NK-92 (cell line): ENCODE measurements around the gene EMILIN2.

ENCODE experiments used
- DNase-seq: peaks from one replicate; lab custom pipeline; 2025; ENCODE audit not compliant: unreplicated experiment; lab: John Stamatoyannopoulos, UW

The EMILIN2 gene

DNA sequence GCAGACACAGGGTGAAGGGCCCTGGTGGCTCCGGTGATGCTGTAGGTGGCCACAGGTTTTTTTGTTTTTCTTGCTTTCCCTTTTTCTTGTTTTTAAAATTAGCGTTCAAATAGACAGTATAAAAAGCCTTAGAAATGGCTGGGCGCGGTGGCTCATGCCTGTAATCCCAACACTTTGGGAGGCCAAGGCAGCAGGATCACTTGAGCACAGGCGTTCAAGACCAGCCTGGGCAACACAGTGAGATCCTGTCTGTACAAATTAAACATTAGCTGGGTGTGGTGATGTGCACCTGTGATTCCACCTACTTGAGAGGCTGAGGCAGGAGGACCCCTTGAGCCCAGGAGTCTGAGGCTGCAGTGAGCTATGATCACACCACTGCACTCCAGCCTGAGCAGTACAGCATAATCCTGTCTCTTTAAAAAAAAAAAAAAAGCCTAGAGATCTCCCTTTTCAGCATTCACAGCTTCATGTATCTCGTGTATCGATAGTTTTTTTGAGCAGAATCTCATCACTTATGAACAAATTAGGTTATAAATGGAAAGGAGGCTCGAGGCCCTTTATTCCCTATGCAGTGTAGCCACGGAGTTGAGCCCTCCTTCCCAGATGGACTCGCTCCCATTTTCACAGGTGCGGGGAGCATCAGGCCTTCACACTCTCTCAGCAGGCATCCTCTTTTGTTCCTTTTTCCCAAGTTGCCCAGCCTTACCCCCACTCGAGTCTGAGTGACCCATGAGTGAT is 50.8 kb downstream of the EMILIN2 start:
- DNase-seq = no peak

DNA sequence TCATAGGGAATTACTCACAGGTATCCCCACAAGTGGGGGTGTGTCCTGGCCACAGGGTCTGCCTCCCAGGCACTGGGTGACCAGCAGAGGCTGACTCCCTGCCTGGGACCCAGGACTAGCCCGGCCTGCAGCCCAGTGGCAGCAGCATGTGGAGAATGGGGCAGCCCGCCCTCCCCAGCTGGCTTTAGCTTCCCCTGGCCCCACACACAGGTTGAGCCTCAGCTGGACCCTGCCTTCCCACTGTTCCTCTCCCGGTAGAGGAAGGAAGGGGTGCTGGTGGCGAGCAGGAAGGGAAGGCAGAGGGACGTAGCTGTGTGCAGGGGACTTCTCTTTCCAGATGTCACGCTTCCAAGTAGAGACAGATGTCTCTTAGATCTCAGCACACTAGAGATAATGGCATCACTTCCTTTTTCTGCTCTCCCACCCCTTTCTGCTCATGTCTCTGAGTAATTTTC is 51.4 kb downstream of the EMILIN2 start:
- DNase-seq = no peak

DNA sequence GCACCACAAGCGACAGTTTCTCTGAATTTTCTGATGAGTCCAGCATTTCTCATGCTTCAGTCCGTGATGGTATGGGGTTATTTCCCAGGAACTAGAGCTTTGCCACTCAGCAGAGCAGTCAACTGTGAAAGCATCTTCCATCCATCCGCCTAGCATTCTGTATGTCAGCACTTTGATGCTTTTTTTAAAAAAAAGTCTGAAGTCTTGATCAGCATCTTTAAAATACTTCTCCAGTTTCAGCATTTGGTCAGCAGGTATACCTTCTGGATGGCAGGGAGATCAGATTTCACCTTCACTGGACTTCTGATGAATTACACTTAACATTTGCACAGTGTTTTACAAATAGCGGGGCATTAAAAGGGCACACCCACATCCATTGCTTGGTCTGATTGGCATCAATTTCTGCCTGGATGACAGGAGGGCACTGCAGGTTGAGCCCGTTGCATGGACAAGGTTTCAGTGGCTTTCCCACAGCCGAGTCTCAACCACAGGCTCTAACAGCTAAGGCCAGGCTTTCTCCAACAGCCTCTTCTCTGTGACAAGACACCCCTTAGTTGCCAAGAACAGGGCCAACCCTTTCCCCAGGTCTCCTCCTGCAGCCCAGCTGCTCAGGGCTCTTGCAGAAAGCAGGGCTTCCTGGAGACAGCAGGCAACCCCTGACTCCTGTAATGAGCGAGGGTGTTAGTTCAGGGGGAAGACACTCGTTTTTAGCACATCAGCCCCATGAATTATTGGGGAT is 54.0 kb downstream of the EMILIN2 start:
- no peak for DNase-seq

DNA sequence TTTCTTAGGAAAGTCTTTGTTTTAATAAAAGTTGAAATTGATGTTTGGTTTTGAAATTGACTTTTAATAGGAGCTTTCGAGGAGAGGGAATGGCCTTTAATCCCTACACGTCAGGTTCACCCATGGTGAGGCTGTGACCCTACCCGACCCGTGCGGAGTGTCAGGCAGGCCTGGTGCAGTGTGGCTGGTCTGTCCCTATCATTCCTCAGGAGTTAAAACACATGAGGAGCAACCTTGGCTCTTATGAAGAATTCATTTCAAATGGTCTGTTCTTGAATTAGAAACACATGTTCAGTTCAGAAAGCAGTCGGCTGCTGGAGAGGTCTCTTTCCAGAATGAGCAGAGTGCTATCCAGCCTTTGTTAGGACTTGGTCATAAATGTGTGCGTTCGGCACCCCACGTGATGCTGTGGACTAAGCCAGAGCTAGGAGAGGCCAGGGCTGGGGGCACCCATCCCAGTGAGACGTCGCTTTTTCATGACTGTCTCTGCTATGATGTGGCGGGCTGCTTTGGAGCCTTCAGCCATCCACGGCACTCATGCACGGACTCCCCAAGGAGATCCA is 54.7 kb downstream of the EMILIN2 start:
- DNase-seq = no peak

DNA sequence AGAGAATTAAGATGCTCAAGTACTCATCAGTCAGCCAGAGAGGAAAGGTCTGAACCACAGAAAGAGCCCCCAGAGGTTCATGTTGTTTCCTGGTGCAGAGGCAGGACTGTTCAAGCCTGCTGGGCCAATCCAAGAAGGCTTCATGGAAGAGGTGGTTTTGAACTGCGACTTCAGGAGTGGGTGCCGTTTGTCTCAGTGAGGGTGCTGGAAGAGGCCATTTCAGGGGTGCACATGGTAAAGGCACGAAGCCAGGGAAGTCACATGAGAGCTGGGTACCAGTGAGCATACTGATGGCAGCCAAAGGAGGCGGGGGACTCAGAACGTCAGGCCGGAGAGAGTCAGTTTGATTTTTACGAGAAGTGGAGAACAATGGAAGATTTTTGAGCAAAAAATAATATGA is 55.5 kb downstream of the EMILIN2 start:
- no peak for DNase-seq

DNA sequence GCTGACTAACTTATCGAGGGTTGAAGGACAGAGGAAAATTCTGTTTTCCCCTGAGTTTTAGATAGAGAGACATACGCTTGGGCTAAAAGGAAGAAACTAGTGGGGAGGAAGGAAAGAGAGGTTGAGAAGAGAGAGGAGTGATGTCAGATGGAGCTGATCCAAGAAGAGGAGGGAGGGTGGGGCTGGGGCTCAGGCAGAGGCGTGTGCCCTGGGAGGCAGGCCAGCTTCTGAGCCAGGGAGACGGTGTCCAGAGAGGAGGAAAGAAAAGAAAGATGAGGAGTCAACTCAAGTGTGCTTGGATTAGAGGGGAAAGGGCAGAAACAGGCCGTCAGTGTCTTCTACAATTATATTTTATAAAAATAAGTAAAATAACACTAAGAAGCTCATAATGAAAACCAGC is 56.2 kb downstream of the EMILIN2 start:
- DNase-seq = no peak

DNA sequence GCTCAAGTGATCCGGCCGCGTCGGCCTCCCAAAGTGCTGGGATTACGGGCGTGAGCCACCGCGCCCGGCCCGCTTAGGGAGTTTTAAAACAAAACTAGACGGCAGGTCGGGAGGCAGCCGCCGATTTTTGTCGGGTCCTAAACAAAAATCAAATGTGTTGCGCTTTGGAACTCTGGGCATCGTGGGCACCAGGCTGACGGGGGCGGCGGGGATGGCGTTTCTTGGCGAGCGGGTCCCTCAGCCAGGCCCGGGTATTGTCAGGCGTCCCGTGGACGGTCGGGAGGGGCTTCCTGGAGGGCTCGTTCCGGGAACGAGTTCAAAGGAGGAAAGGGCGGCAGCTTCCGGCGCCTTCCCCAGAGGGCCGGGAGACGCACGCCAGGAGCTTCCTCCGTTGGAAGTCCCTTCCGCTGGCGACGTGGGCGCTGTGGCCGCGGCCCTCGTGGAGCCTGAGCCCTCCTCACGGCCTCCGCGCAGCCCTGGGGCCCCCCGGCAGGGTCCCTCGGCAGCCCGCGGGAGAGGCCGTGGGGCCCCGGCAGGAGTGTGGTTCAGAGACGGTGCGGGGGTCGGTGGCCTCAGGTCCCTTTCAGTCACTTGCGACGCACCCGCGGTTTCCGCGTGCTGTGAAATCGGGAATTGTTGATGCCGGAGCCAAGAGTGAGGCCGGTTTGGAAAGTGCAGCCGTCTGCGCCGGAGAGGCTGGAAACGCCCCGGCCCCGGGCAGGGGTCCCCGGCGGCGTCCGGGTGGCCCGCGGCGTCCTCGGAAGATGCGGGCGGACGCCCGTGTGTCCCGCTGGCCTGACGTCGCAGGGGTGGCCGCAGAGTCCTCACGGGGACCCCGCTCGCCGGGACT is 59.3 kb downstream of the EMILIN2 start:
- no peak for DNase-seq

DNA sequence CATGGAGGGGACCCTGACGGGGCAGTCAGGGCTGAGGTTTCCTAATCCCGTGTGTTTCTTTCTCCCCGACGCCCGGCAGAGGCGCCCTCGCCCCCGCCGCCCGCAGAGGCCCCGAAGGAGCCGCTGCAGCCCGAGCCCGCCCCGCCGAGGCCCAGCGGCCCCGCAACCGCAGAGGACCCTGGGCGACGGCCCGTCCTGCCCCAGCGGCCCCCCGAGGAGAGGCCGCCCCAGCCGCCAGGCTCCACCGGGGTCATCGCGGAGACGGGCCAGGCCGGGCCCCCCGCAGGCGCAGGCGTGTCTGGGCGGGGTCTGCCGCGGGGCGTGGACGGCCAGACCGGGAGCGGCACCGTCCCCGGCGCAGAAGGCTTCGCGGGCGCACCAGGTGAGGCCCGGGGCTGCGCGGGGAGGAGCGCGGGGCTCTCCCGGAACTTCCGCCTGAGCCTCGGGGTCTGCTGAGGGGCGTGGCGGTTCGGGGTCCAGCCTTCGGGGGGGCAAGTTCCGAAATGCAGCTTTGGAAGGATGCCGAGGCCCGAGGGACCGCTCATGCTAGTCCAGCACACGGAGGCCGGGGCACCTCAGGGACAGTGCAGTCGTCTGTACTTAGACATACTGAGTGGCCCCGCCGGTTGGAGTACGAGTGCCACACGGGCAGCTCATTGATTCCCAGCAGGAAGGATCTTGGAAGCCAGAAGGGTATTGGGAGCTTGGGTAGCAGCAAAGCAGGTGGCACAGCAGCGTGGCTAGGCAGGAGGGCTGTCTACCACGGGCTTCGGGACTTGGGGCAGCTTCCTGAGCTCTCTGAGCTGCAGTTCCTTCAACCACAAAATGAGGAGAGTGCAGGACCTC is 60.1 kb downstream of the EMILIN2 start:
- no peak for DNase-seq

DNA sequence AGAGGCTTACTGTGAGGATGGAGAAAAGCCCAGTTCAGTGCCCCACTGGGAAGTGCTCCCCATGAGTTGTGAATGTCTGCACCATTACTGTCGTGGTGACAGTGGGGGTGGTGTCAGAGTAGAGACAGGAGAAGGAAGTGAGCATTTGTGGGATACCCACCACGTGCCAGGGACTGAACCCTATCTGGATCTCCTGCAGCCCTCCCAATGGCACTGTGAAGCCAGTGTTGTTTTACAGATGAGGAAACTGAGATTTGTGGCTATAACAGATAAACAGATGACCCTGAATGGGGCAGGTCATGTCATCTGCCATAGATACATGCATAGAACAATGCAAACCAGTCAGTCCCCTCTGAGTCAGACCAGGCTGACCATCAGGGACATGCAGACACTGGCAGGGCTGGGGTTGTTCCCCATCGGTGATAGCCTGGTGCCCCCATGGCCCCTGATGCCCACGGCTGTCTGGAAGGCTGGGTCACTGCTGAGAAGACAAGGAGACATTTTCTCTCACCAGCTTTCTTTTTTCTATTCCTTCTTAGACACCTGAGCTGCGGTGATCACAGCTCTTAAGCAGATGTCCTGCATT is 60.8 kb downstream of the EMILIN2 start:
- DNase-seq = no peak

DNA sequence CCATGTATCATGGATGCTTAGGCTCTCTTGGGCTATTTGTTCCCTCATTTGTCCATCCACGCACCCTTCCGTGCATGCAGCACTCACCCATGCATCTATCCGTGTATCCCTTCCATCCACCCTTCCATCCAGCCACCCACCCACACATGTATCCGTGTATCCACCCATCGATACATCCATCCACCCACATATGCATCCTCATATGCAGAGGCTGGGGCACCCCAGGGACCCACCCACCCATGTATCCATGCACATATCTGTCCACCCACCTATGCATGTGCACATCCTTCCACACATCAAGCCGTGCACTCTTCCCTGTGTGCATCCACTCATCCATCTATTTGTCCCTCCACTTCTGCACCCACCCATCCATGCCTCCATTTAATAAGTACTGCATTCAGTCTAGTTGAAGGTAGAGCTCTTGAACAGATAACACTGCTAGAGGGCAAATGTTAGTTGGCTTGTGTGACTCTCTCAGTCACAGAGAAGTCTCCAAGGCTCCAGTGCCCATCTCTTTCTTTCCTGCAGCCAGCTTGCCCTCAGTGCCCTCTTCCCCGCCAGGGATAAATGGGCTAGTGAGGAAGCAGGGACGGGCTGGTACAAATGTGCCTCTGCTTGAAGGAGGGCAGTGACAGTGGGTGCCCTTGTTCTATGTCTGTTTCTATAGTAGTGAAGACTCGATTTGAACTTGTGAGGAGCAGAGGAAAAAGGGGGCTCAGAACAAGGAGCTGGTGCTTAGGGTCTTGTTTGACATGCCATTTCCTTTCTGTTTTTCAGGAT is 61.5 kb downstream of the EMILIN2 start:
- no peak for DNase-seq

DNA sequence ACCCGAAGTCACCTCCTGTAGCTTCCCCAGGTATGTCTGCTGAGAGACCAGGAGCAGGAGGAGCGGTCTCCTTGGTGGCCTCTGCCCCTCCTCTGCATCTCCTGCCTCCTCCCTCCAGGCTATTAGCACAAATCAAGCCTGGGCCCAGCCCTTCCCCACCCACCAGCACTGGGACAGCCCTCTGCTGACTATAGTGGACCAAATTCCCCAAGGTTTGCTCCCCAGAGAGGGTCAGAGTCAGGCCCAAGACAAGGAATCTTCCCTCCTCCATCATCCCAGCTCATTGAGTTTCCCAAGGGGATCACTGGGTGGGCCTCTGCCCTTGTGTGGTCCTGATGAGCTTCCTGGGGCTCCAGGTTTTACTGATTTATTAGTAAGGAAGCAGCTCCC is 62.1 kb downstream of the EMILIN2 start:
- DNase-seq = no peak

DNA sequence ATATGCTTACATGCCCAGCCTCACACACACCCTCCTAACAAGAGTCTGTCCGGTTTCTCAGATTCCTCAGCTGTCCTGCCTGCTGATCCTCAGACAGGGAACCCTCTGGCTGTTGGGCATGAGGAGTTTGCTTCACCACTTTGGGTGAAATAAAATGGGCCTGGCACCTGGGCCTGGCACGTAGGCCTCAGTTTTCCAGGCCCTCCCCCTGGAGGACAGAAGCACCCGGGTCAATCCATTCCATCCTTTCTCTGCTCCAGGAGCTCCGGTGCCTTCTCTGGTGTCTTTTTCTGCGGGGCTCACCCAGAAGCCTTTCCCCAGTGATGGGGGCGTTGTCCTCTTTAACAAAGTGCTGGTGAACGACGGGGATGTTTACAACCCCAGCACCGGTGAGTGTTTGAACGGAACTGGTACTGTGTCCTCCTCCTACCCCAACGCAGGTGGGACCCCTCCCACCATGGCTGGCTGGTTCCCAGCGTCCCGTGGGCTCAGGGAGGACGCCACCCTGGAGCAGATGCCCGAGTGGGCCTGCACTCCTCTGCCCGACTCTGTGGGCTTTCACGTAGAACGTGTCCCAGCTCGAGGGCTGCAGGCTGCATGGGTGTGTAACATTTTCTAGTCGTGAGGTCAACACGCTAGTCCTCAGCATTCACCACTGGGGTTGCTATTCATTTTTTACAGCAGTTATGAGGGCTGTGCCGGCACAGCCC is 62.8 kb downstream of the EMILIN2 start:
- no peak for DNase-seq

DNA sequence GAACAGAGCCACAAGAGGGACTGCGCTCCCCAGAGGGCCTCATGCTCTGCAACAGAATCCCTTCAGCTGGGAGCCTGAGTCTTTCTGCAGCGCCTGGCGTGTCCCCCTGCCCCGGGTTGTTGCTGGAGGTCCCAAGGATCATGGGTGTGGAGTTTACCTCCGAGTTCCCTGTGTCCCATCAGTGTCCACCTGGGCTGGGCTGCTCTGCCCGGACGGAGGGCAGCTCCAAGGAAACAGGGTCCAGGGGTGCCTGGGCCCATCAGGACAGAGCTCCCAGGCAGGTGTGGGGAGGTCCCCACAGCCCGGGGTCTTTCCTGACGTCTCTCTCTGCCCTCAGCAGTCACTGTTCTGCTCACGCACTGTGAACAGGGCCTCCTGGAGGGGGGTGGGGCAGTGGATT is 63.5 kb downstream of the EMILIN2 start:
- DNase-seq = no peak

DNA sequence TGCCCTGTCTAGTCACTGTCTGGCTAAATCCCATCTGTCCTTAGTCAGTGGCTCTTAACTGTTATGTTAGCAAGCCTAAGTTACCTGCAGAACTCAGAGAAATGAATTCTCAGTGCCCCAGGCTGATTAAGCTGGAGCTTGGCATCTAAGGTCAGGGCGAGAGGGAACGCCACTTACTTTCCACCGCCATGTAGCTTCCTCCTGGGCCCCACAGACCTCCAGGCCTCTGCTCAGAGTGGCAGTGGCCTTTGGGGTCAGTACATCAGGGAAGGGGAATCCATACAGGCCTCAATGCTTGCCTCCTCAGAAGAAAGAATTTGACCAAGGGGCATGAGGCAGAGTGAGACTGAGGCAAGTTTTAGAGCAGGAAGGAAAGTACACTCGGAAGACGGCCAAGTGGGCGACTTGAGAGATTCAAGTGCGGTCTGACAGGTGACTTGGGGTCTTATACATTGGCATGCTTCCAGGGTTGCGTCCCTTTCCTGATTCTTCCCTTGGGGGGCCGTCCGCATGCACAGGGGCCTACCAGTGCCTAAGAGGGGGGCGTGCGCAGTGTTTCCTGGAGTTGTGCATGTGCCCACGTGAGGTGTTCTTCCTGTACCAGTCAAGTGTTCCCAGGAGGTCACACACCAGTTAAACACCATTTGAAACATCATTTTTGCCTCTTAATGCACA is 64.1 kb downstream of the EMILIN2 start:
- no peak for DNase-seq

DNA sequence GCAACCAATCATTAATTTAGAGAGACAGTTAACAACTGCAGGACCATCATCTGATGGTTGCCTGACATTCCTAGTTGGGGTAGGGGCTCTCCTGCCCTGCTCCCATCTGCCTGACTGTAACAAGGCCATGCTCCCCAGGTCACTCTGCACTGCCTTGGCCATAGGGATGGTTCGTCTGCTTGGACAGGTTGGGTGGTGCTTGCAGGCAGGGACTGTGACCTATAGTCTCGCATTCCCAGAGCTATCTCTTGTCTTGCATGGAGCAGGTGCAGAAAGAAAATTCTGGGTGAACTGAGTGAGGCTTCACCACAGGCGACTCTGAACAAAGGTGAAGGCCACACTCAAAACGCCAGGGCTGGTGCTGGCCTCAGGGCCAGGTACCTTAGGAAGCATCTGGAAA is 64.7 kb downstream of the EMILIN2 start:
- no peak for DNase-seq

DNA sequence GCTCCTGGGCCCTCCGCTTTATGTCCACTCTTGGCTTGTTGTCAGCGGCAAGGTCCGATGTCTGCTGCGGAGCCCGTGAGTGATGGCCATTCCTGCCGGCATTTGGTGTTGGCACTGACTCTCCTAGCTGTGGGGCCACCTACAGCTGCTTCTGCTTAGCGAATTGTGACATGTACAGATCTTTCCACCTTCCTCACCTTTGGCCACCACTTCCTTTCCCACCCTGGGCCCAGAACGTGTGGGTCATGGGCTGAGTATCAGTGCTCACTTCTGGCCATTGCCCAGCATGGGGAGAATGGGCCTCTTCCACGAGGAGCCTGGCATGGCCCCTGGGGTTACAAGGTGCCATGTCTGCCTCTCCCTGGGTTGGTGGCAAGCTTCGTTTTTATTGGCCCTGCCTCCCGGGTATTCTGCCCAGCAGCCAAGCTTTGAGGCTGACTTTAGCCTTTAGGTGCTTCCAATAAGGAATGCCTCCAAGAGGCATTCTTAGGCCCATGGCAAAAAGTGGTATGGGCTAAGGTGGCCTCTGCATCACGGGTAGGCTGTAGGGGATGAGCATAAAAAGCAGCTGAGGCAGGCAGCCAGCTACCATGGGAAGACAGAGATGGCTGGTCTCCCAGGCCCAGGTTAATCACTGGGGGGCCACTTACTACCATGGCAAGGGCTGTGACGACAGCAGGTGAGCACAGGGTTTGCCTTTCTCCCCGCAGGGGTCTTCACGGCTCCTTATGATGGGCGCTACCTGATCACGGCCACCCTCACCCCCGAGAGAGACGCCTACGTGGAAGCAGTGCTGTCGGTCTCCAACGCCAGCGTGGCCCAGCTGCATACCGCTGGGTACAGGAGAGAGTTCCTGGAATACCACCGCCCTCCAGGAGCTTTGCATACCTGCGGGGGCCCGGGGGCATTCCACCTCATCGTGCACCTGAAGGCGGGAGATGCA is 65.8 kb downstream of the EMILIN2 start:
- DNase-seq = no peak

DNA sequence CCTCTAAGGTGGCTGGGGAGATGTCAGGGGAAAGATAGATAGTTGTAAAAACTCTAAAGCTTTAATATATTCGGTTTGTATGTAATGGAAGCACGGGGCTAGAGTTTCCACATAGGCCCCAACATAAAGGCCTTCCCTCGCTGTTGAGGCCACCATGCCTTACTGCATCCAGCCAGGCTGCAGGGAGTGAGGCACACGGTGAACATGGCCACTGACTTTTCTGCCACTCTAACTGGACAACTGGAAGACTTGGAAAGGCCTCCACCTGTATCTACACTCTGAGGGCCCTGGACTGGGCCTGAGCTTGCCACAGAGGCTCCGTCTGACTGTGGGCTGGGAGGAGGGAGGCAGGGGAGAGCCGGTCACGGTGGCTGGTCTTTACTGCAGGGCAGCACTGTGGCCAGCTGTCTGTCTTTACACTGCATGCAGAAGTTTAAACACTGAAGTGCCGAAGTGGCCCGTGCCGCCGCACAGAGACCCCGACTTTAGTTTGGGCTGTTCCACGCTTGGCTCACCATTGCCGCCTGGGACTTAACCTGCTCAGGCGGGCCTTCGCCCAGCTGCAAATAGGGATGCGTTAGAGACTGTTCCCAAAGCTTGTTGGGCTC is 66.7 kb downstream of the EMILIN2 start:
- no peak for DNase-seq
